Left forelimb (tissue), 1 donor: ENCODE measurements around the gene SFI1.

Experiments used
- DNase-seq: peaks from one replicate; pipeline ENCODE4 v3.0.0-alpha.2; 2018; ENCODE audit warnings: low spot score

The SFI1 gene

DNA sequence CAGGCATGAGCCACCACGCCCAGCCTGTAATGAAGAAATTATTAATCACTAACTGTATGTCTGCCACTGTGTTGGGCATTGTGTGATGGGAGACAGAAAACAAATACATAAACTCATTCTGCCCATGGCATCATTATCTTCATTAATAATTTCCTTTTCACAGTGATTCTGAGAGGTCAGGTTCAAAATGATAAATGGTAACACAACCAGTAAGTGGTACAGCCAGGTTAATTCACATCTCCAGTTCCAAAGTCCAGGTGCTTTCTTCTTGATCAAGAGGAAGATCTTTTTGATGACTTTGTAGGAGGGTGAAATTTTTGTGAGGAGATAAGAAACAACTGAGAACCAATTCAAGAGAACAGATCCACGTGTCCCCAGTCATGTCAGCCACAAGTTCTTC is 98.9 kb downstream of the SFI1 start:
- no peak for DNase-seq

GRCh38 chr22:31602259-31602952 is 106.1 kb downstream of the SFI1 start:
- no peak for DNase-seq

GRCh38 chr22:31603081-31603525 is 106.8 kb downstream of the SFI1 start:
- no peak for DNase-seq

DNA sequence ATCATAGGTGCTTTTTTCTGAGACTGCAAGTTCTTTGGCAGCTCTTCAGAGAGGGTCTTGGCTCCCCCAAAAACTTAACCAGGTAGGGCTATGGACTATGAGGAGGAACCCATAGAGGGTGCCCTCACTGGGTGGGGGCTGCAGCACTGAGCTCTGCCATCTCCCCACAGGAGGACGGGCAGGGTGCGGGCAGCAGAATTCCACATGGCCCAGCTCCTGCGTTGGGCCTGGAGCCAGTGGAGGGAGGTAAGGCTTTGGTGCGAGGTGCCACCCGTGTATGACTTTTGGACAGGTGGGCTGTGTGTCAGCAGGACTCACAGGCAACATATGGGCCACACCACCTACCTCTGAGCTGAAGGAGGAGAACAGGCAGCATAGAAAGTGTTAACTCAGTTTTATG is 107.2 kb downstream of the SFI1 start:
- no peak for DNase-seq

DNA sequence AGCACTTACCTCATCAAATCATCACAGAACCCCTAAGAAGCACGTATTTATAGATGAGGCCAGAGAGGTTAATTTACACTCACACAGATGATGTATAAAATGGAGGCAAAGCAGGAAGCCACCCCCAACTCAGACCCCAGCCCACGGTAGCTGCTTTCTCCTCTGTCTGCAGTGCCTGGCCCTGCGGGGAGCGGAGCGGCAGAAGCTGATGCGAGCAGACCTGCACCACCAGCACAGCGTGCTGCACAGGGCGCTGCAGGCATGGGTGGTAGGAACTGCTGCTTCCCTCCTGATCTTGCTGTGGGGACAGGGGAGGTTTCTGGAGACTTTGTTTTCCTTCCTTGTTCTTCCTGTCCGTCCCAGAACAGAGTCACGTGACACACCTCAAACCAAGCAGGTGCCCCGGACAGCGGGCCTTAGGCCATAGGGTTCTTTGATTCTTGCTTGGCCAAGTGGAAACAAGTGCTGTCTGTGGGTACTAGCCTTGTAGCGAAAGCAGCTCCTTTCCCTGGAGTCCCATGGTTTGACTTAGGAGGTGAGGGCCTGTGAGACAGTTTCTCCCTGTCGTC is 107.9 kb downstream of the SFI1 start:
- no peak for DNase-seq

DNA sequence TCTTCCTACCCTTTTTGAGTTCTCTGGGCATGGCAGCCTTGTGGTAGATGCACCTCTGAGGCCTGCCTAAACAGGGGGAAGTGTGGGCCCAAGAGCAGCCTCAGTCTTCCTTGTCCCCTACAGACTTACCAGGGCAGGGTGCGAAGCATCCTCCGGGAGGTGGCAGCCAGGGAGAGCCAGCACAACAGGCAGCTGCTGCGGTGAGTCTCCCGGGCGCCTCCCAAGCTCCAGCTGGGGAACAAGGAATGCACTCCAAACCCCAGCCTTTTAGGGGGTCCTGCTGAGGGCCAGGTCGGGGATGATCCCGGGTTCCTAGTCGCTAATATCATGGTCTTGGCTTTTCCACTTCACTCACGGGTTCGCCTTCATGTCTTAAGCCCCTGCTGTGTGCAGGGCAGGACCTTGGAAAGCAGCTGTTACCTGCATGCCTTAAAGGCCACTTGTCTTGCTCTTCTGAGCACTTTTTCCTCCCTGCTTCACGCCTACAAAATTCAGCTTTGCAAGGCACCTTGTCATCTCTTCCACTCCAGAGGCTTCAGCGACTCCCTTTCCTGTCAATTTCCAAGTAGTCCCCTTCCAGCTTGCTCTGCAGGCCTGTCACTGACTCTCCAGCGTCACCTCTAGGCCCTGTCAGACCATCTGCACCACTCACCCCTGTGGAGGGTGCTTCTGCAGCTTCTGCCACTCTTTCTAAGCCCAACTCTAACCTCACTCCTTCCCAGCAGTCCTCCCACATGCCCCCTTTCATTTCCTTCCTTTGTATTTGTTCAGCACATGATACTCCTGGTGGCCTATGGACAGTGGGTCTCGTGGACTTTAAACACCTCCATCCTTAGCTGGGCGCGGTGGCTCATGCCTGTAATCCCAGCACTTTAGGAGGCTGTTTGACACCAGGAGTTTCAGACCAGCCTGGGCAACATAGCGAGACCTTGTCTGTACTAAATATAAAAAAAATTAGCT is 108.7 kb downstream of the SFI1 start:
- peak; percentile 30 for DNase-seq

DNA sequence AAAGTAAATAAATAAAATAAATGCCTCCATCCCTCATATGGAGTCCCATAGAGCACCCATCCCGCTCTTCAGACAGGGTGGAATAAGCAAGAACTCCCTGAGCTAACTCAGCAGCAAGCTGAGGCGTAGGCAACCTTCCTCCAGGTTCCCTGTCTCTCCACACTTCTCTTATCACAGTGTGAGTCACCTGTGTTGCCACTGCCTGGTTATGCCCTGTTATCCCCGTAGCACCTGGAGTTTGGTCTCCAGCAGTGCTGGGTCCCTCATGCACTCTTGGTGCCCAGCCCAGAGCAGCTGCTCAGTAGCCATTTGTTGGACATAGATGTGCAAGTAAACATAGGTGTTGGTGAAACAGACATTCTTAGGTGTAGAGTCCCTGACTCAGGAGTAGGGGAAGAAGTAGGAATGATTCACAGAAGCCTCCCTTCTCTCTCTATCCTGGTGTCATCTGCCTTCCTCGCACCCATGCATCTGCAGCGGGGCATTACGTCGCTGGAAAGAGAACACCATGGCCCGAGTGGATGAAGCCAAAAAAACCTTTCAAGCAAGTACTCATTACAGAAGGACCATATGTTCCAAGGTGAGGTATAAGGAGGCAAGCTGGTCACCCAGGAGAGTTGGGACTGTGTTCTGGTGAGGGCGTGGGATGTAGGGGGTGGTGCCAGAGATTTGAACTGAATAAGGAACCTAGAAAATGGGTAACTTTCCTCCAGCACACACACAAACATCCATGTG is 109.7 kb downstream of the SFI1 start:
- peak; percentile 37 for DNase-seq

DNA sequence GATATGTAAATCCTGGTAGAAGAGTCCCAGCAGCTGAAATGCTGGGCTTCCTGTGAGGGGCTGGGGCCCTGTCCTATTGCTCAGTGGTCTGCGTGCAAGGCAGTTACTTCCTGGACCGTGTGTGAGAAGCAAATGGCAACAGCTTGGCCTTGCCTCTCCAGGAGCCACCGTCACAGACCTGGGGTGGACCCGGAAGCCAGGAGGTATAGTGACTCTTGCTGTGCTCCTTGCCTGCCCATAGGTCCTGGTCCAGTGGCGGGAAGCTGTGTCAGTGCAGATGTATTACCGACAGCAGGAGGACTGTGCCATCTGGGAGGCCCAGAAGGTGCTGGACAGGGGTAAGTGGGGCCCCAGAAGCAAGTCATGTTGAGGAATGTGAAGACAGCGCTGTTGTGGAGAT is 111.4 kb downstream of the SFI1 start:
- no peak for DNase-seq

DNA sequence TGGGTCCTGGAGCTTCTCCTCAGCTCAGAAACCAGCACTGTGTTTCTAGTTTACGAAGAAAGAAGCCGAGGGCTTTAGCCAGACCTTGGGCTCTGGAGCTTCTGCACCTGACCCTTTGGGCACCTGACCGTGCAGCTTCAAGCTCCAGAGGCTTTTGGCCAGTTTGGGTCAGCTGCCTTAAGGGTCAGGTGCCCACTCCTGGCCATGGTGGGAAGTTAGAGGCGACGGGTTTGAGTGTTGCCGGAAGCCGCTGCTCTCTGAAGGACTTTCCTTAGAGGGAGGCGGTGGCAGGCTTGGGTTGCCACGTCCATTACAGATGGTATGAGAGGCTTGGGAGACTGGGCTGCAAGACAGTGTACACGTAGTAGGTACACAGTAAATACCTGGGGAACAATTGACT is 113.4 kb downstream of the SFI1 start:
- DNase-seq: no peak

DNA sequence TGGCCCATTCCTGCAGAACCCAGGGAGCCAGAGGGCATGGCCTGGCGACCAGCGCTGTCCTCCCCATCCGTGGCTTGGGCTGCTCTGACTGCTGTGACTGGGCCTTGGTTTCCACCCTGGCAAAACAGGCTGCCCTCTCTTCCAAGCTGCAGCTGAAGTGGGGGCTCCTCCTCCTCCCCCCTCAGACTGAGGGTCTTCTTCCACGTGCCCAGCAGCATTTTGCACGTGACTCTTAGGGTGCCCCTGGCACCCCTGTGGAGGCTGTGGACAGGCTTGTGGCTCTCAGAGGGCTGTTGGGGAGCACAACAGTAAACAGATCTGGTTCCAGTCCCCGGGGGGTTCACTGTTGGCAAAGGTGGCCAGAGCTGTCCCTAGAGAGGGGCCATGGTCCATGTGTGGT is 114.3 kb downstream of the SFI1 start:
- DNase-seq: no peak

- no peak for DNase-seq
Measured at GRCh38 chr22:31611061-31611760, 114.9 kb downstream of the SFI1 start.

DNA sequence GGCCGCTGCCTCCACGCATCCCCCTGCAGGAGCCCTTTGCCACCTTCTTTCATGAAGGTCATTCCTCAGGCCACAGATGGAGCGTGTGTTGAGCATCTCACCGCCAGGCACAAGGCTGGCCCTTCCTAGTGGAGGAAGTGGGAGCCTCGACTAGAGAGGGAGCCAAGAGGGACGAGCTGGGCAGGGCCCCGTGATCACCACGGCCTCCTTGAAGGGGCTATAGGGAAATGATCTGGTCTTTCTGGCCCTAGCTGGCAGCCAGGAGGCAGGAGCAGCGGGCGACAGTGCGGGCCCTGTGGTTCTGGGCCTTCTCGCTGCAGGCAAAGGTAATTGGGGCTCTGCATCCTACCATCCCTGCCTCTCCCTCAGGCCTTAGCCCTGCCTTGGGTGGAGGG is 116.6 kb downstream of the SFI1 start:
- DNase-seq: no peak

GRCh38 chr22:31613286-31613903 is 117.1 kb downstream of the SFI1 start:
- DNase-seq: no peak

DNA sequence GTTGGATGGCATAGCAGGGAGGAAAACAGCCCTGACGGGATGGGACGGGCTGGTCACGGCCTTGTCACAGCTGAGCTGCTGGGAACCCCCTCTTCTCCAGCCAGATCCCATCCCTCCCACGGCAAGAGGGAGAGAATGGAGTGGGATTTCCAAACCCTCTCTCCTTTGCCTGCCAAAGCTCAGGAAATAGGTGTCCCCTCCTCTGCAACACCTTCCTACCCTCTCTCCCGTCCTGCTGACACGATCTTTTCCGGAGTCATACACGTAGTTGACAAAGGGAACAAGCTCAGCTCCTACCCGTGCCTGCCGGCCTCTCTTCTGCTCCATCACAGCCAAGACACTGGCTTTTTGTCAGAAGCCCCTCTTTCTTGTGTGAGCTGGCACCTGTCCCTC is 117.6 kb downstream of the SFI1 start:
- DNase-seq: no peak

DNA sequence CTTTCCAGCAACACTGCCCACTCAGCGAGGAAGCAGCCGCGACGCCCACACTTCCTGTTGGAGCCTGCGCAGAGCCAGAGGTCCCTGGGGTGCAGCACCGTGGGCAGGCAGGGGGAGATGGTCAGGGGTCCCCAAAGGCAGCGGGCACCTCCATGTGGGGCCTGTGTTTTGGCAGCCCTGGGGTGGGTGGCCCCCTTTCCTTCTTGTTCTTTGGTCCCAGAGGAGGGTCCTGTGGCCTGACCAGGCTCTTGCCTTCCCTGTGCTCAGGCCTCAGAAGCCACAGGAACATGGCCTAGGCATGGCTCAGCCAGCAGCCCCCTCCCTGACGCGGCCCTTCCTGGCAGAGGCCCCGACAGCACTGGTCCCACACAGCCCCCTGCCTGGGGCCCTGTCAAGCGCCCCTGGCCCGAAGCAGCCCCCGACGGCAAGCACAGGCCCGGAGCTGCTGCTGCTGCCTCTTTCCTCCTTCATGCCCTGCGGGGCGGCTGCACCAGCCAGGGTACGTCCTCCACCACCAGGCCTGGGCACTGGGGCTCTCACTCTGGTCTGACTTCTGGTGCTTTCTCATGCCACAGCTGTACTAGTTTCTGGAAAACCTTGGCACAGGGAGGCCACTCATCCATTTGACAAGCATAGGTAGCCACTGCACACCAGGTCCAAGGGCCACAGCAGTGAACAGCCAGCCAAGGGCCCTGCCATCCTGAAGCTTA is 118.6 kb downstream of the SFI1 start:
- no peak for DNase-seq

DNA sequence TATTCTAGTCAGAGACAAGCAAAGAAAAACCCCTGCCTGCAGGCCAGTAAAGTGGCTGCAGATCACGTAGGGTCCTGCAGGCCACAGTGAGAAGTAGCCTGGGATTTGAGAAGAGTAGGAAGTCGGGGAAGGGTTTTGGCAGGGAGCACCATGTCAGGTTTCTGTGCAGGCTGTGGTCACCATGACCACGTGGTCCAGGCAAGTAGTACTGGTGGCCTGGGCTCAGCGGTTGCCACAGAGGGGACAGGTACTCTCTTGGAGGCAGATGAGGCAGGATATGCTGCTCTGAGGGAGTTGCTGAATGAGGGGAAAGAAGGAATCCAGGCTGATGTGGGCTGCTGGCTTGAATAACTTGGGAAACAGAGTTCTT is 119.1 kb downstream of the SFI1 start:
- no peak for DNase-seq

- no peak for DNase-seq
Measured at GRCh38 chr22:31615940-31616314, 119.6 kb downstream of the SFI1 start.

DNA sequence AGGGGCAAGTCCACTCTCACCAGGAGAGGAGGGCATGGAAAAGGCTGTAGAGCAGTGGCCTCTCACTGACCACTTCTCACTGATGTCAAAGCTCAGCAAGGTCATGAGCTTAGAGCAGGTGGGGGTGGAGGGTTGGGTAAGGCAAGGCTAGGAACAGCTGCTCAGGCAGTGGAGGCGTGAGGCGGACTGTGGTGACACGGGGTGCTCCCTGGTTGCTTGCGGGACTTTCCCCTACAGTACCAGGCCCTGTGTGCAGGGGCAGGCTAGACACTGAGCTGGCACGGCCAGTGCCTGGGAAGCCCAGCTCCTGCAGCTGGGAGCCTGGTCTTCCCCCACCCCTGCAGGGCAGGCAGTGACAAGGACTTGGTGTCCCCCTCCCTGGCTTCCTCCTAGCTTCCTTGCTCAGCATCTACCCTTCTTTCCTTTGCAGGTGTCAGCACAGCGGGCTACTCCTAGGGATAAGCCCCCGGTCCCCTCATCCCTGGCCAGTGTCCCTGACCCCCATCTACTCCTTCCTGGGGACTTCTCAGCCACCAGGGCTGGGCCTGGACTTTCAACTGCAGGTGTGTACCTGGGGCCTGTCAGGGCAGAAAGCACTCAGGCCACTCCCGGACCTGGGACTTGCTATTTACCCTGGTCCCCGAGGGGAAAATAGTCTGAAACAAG is 120.1 kb downstream of the SFI1 start:
- DNase-seq: no peak

- no peak for DNase-seq
Measured at GRCh38 chr22:31618057-31618456, 121.7 kb downstream of the SFI1 start.
